IPS-18a (cell line): ENCODE data around the gene PZP.
"Not testable (repeated sequence)": the region's sequence is repeated elsewhere in the genome, so short reads cannot be mapped to it uniquely, and the experiment has no call there.

ENCODE experiments used
- H3K27ac ChIP-seq: one replicate; pipeline ENCODE4 v1.5.1; 2013; ENCODE audit warnings: low read length
- H3K27me3 ChIP-seq: one replicate; pipeline ENCODE4 v1.6.1; 2013; ENCODE audit warnings: mild to moderate bottlenecking, low read length; ENCODE audit not compliant: control insufficient read depth, insufficient read depth
- H3K36me3 ChIP-seq: one replicate; pipeline ENCODE4 v1.6.1; 2013; ENCODE audit warnings: low read depth, low read length; ENCODE audit not compliant: control insufficient read depth
- H3K4me1 ChIP-seq: one replicate; pipeline ENCODE4 v1.6.1; 2013; ENCODE audit warnings: low read depth, low read length; ENCODE audit not compliant: control insufficient read depth
- H3K4me3 ChIP-seq: one replicate; pipeline ENCODE4 v1.5.1; 2013; ENCODE audit warnings: low read length
- H3K9ac ChIP-seq: one replicate; pipeline ENCODE4 v1.6.1; 2013; ENCODE audit warnings: mild to moderate bottlenecking, low read length, moderate library complexity
- H3K9me3 ChIP-seq: one replicate; pipeline ENCODE4 v1.6.1; 2013; ENCODE audit warnings: low read depth, low read length; ENCODE audit not compliant: control insufficient read depth

The PZP gene

GRCh38 chr12:9208229-9208628 is at the start of gene PZP:
TSS of gene PZP (minus strand) at chr12:9208395. CDS start at chr12:9208341, 54 bp downstream.
- no peak within 1 kb of the TSS for H3K27ac ChIP-seq
- H3K9ac ChIP-seq = no peak within 1 kb of the TSS
- no peaks in the 10 kb centered on the region for H3K27me3 ChIP-seq
- H3K4me3 ChIP-seq = no peak within 1 kb of the TSS
- no peaks in the 10 kb centered on the region for H3K4me1 ChIP-seq
- no peaks in the 10 kb centered on the region for H3K36me3 ChIP-seq
- no peaks in the 10 kb centered on the region for H3K9me3 ChIP-seq

GRCh38 chr12:9256758-9257405 is 48.7 kb upstream of the PZP start:
- Histone ChIP-seq H3K36me3 (no peaks in the 10 kb centered on the region), H3K27ac (no peak overlapping the region), H3K27me3 (no peaks in the 10 kb centered on the region), H3K9ac (no peak overlapping the region), H3K4me1 (peaks cover 13% of the 10 kb centered on the region), H3K4me3 (no peak overlapping the region), H3K9me3 (no peaks in the 10 kb centered on the region)

GRCh38 chr12:9256341-9256740 is 48.1 kb upstream of the PZP start:
- Histone ChIP-seq H3K9ac (no peak overlapping the region), H3K9me3 (no peaks in the 10 kb centered on the region), H3K4me1 (peaks cover 13% of the 10 kb centered on the region), H3K27me3 (no peaks in the 10 kb centered on the region), H3K27ac (no peak overlapping the region), H3K36me3 (no peaks in the 10 kb centered on the region), H3K4me3 (no peak overlapping the region)

- Histone ChIP-seq H3K27me3 (no peaks in the 10 kb centered on the region), H3K9me3 (no peaks in the 10 kb centered on the region), H3K4me1 (peaks cover 13% of the 10 kb centered on the region), H3K27ac (no peak overlapping the region), H3K4me3 (no peak overlapping the region), H3K9ac (no peak overlapping the region), H3K36me3 (no peaks in the 10 kb centered on the region)
These were observed 47.6 kb upstream of the PZP start for GRCh38 chr12:9255837-9256236.

GRCh38 chr12:9253464-9253863 is 45.3 kb upstream of the PZP start:
- Histone ChIP-seq H3K36me3 (no peaks in the 10 kb centered on the region), H3K27me3 (no peaks in the 10 kb centered on the region), H3K9ac (no peak overlapping the region), H3K4me1 (peaks cover 13% of the 10 kb centered on the region), H3K27ac (no peak overlapping the region), H3K4me3 (no peak overlapping the region), H3K9me3 (no peaks in the 10 kb centered on the region)

GRCh38 chr12:9252791-9253190 is 44.6 kb upstream of the PZP start:
- H3K36me3 ChIP-seq, H3K9me3 ChIP-seq, H3K27ac ChIP-seq, H3K27me3 ChIP-seq, H3K9ac ChIP-seq, H3K4me3 ChIP-seq: not testable (repeated sequence)
- peaks cover 13% of the 10 kb centered on the region for H3K4me1 ChIP-seq

- H3K4me3 ChIP-seq = no peak overlapping the region
- H3K27me3 ChIP-seq = no peaks in the 10 kb centered on the region
- no peaks in the 10 kb centered on the region for H3K36me3 ChIP-seq
- peaks cover 13% of the 10 kb centered on the region for H3K4me1 ChIP-seq
- H3K9ac ChIP-seq = no peak overlapping the region
- H3K27ac ChIP-seq = no peak overlapping the region
- H3K9me3 ChIP-seq = no peaks in the 10 kb centered on the region
These were observed 44.1 kb upstream of the PZP start for GRCh38 chr12:9252256-9252655.

GRCh38 chr12:9248435-9248834 is 40.2 kb upstream of the PZP start:
- Histone ChIP-seq H3K9me3 (no peaks in the 10 kb centered on the region), H3K4me1 (no peaks in the 10 kb centered on the region), H3K4me3 (no peak overlapping the region), H3K27ac (no peak overlapping the region), H3K9ac (no peak overlapping the region), H3K27me3 (no peaks in the 10 kb centered on the region), H3K36me3 (no peaks in the 10 kb centered on the region)

GRCh38 chr12:9244894-9245293 is 36.7 kb upstream of the PZP start:
- no peak overlapping the region for H3K4me3 ChIP-seq

GRCh38 chr12:9243999-9244649 is 35.9 kb upstream of the PZP start:
- Histone ChIP-seq H3K9me3 (no peaks in the 10 kb centered on the region), H3K27me3 (no peaks in the 10 kb centered on the region), H3K9ac (no peak overlapping the region), H3K4me3 (no peak overlapping the region), H3K27ac (no peak overlapping the region), H3K4me1 (no peaks in the 10 kb centered on the region), H3K36me3 (no peaks in the 10 kb centered on the region)

More at GRCh38 chr12:9244894-9245293, 36.7 kb upstream of the PZP start:
- no peaks in the 10 kb centered on the region for H3K27me3 ChIP-seq
- H3K9me3 ChIP-seq = no peaks in the 10 kb centered on the region
- H3K9ac ChIP-seq = no peak overlapping the region
- no peaks in the 10 kb centered on the region for H3K4me1 ChIP-seq
- H3K27ac ChIP-seq = no peak overlapping the region
- H3K36me3 ChIP-seq = no peaks in the 10 kb centered on the region

GRCh38 chr12:9241301-9241700 is 33.1 kb upstream of the PZP start:
- Histone ChIP-seq H3K36me3 (no peaks in the 10 kb centered on the region), H3K9me3 (no peaks in the 10 kb centered on the region), H3K27ac (no peak overlapping the region), H3K9ac (no peak overlapping the region), H3K4me1 (no peaks in the 10 kb centered on the region), H3K4me3 (no peak overlapping the region), H3K27me3 (no peaks in the 10 kb centered on the region)

GRCh38 chr12:9240776-9241175 is 32.6 kb upstream of the PZP start:
- Histone ChIP-seq H3K4me3 (no peak overlapping the region), H3K27me3 (no peaks in the 10 kb centered on the region), H3K27ac (no peak overlapping the region), H3K4me1 (no peaks in the 10 kb centered on the region), H3K9me3 (no peaks in the 10 kb centered on the region), H3K9ac (no peak overlapping the region), H3K36me3 (no peaks in the 10 kb centered on the region)
